ENCODE data around the gene TP53I11.

The TP53I11 gene

GRCh38 chr11:44911029-44911814 lies 39.5 kb downstream of the TP53I11 start:
- DNase-seq = peak; percentile 91

- DNase-seq = no peak
Measured at GRCh38 chr11:44910591-44910990, 40.1 kb downstream of the TP53I11 start.

- no peak for DNase-seq
Measured at GRCh38 chr11:44909557-44909956, 41.1 kb downstream of the TP53I11 start.

- no peak for DNase-seq
Measured at GRCh38 chr11:44906649-44907048, 44.0 kb downstream of the TP53I11 start.

GRCh38 chr11:44905131-44905866 lies 45.4 kb downstream of the TP53I11 start:
- no peak for DNase-seq

GRCh38 chr11:44904261-44905020 lies 46.2 kb downstream of the TP53I11 start:
- no peak for DNase-seq

- DNase-seq = no peak
Measured at GRCh38 chr11:44903518-44903917, 47.2 kb downstream of the TP53I11 start.

- DNase-seq = no peak
Measured at GRCh38 chr11:44903035-44903434, 47.6 kb downstream of the TP53I11 start.

- DNase-seq = no peak
Measured at GRCh38 chr11:44901786-44902185, 48.9 kb downstream of the TP53I11 start.

GRCh38 chr11:44901120-44901633 lies 49.5 kb downstream of the TP53I11 start:
- no peak for DNase-seq

GRCh38 chr11:44899959-44900358 lies 50.7 kb downstream of the TP53I11 start:
- DNase-seq = no peak

- peak; percentile 90 for DNase-seq
Measured at GRCh38 chr11:44893846-44894617, 56.7 kb downstream of the TP53I11 start.

GRCh38 chr11:44893308-44893822 lies 57.3 kb downstream of the TP53I11 start:
- DNase-seq = no peak

- DNase-seq = no peak
Measured at GRCh38 chr11:44892843-44893242, 57.8 kb downstream of the TP53I11 start.

- DNase-seq = peak; percentile 80
Measured at GRCh38 chr11:44889266-44889665, 61.4 kb downstream of the TP53I11 start.

GRCh38 chr11:44887636-44888035 lies 63.0 kb downstream of the TP53I11 start:
- no peak for DNase-seq

GRCh38 chr11:44886790-44887140 lies 63.9 kb downstream of the TP53I11 start:
- DNase-seq = no peak

GRCh38 chr11:44885919-44886789 lies 64.5 kb downstream of the TP53I11 start:
- no peak for DNase-seq

- no peak for DNase-seq
Measured at GRCh38 chr11:44885065-44885810, 65.4 kb downstream of the TP53I11 start.

- no peak for DNase-seq
Measured at GRCh38 chr11:44884056-44884455, 66.6 kb downstream of the TP53I11 start.

- no peak for DNase-seq
Measured at GRCh38 chr11:44883277-44883676, 67.4 kb downstream of the TP53I11 start.

Measured in islet precursor cell (in vitro differentiated cells).